ENCODE data around the gene CLNS1A. TPM values are rescaled to one million over a fixed set of nuclear protein-coding genes. Genes with fewer than 3 reads are reported as not detected.

The CLNS1A gene
- polyA plus RNA-seq, 1 donor from 2014 or later = 179 TPM

DNA sequence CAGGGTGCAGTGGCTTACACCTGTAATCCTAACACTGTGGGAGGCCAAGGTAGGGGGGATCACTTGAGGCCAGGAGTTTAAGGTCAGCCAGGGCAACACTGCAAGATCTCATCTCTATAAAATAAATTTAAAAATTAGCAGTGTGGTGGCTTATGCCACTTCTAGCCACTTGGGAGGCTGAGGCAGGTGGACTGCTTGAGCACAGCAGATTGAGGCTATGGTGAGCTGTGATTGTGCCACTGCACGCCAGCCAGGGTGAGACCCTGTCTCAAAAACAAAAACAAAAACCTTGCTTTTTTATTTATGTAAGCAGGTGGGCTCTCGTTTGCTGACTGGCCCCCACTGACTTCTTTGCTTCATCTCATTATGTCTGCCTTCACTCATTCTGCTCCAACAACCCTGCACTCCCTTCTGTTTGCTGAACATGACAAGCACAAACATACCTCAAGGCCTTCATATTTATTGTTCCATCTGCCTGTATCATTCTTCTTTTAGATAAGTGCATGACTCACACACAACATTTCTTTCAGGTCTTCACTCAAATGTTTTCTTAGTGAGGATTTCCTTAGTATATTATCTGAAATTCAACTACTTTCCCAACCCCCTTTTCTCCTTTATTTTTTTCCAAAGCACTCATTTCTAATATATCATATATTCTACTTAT, 32.4 kb upstream of the CLNS1A start:
- Histone ChIP-seq H3F3A (ENCODE audit: insufficient read depth, low read length, poor library complexity, severe bottlenecking) (no peaks in the 10 kb centered on the region), H4K20me1 (ENCODE audit: insufficient read depth) (no peaks in the 10 kb centered on the region), H3K27ac (ENCODE audit: low read length) (no peak overlapping the region), H3K9ac (ENCODE audit: low read length) (no peak overlapping the region), H3K4me3 (ENCODE audit: low read length) (no peak overlapping the region), H3K36me3 (ENCODE audit: insufficient read depth, low read length) (no peaks in the 10 kb centered on the region), H3K27me3 (ENCODE audit: insufficient read depth, low read depth, low read length) (no peaks in the 10 kb centered on the region), H2AFZ (ENCODE audit: low read depth, low read length) (no peak overlapping the region), H3K4me2 (ENCODE audit: low read length) (no peak overlapping the region), H3K9me3 (ENCODE audit: low read length) (no peaks in the 10 kb centered on the region), H3K9me2 (ENCODE audit: insufficient read depth, low read length) (no peaks in the 10 kb centered on the region), H3K79me2 (replicated peaks; ENCODE audit: insufficient read depth, low read length) (no peaks in the 10 kb centered on the region)
- TF ChIP-seq REST (IDR thresholded peaks at IDR 0.05; ENCODE audit: borderline replicate concordance) (no peak), RAD21 (conservative IDR thresholded peaks at IDR 0.05) (no peak), EP300 (conservative IDR thresholded peaks at IDR 0.05; ENCODE audit: poor library complexity, severe bottlenecking) (no peak), POLR2AphosphoS5 (IDR thresholded peaks at IDR 0.05) (no peak), EZH2 (IDR thresholded peaks at IDR 0.05; ENCODE audit: borderline replicate concordance, insufficient read depth, low read length, poor library complexity, severe bottlenecking) (no peak), MXI1 (conservative IDR thresholded peaks at IDR 0.05; ENCODE audit: poor library complexity, severe bottlenecking) (no peak), TAF1 (IDR thresholded peaks at IDR 0.05; ENCODE audit: low read depth) (no peak), SMC3 (conservative IDR thresholded peaks at IDR 0.05; ENCODE audit: poor library complexity) (no peak)
- TF ChIP-seq, protein P1, sequence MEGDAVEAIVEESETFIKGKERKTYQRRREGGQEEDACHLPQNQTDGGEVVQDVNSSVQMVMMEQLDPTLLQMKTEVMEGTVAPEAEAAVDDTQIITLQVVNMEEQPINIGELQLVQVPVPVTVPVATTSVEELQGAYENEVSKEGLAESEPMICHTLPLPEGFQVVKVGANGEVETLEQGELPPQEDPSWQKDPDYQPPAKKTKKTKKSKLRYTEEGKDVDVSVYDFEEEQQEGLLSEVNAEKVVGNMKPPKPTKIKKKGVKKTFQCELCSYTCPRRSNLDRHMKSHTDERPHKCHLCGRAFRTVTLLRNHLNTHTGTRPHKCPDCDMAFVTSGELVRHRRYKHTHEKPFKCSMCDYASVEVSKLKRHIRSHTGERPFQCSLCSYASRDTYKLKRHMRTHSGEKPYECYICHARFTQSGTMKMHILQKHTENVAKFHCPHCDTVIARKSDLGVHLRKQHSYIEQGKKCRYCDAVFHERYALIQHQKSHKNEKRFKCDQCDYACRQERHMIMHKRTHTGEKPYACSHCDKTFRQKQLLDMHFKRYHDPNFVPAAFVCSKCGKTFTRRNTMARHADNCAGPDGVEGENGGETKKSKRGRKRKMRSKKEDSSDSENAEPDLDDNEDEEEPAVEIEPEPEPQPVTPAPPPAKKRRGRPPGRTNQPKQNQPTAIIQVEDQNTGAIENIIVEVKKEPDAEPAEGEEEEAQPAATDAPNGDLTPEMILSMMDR (IDR thresholded peaks at IDR 0.05; ENCODE audit: poor library complexity, severe bottlenecking) = no peak

GRCh38 chr11:77668760-77669159, 31.2 kb upstream of the CLNS1A start:
- Histone ChIP-seq H4K20me1 (ENCODE audit: insufficient read depth) (no peaks in the 10 kb centered on the region), H3K4me2 (ENCODE audit: low read length) (no peak overlapping the region), H3K9me3 (ENCODE audit: low read length) (no peaks in the 10 kb centered on the region), H2AFZ (ENCODE audit: low read depth, low read length) (no peak overlapping the region), H3K36me3 (ENCODE audit: insufficient read depth, low read length) (no peaks in the 10 kb centered on the region), H3K27me3 (ENCODE audit: insufficient read depth, low read depth, low read length) (no peaks in the 10 kb centered on the region), H3K9me2 (ENCODE audit: insufficient read depth, low read length) (no peaks in the 10 kb centered on the region), H3K9ac (ENCODE audit: low read length) (no peak overlapping the region), H3K79me2 (replicated peaks; ENCODE audit: insufficient read depth, low read length) (no peaks in the 10 kb centered on the region), H3K4me3 (ENCODE audit: low read length) (no peak overlapping the region), H3K27ac (ENCODE audit: low read length) (no peak overlapping the region), H3F3A (ENCODE audit: insufficient read depth, low read length, poor library complexity, severe bottlenecking) (no peaks in the 10 kb centered on the region)
- TF ChIP-seq, protein P1 (IDR thresholded peaks at IDR 0.05; ENCODE audit: poor library complexity, severe bottlenecking) = no peak
- TF ChIP-seq SMC3 (conservative IDR thresholded peaks at IDR 0.05; ENCODE audit: poor library complexity) (no peak), EP300 (conservative IDR thresholded peaks at IDR 0.05; ENCODE audit: poor library complexity, severe bottlenecking) (no peak), REST (IDR thresholded peaks at IDR 0.05; ENCODE audit: borderline replicate concordance) (no peak), RAD21 (conservative IDR thresholded peaks at IDR 0.05) (no peak)

All from neural cell (in vitro differentiated cells).